SK-N-SH treated with all-trans-retinoic acid at 6 μM for 48 hours (cell line): ENCODE data around the gene VPS4B.

Source experiments
- ATAC-seq: fragments of 200-7000 bp; cut with Tn5 transposase; 3 replicates; pipeline ENCODE4 v1.9.1; 2020; ENCODE audit warnings: mild to moderate bottlenecking, moderate library complexity
- ARNTL ChIP-seq: fragments of 450-650 bp; formaldehyde crosslinking; IDR thresholded peaks from 2 replicates; pipeline ENCODE4 v1.5.0; 2020; ENCODE audit warnings: low read depth, mild to moderate bottlenecking, moderate library complexity, borderline replicate concordance
- BACH2 ChIP-seq: fragments of 250-450 bp; sonication (Bioruptor Pico); IDR thresholded peaks from 2 replicates; pipeline ENCODE4 v1.9.0; 2021; ENCODE audit warnings: mild to moderate bottlenecking, borderline replicate concordance
- CREB5 ChIP-seq: fragments of 250-450 bp; sonication (Bioruptor Pico); IDR thresholded peaks from 2 replicates; pipeline ENCODE4 v1.5.1; 2020; ENCODE audit warnings: low read depth, mild to moderate bottlenecking, moderate library complexity
- CSDC2 ChIP-seq: fragments of 250-450 bp; sonication (Bioruptor Pico); IDR thresholded peaks from 2 replicates; pipeline ENCODE4 v1.5.0; 2020; ENCODE audit warnings: mild to moderate bottlenecking, moderate library complexity
- CSRNP3 ChIP-seq: fragments of 250-450 bp; sonication (Bioruptor Pico); IDR thresholded peaks from 2 replicates; pipeline ENCODE4 v1.5.1; 2021; ENCODE audit warnings: mild to moderate bottlenecking, moderate library complexity
- ESRRG ChIP-seq: fragments of 250-450 bp; sonication (Bioruptor Pico); IDR thresholded peaks from 2 replicates; pipeline ENCODE4 v1.6.1; 2021; ENCODE audit warnings: mild to moderate bottlenecking
- ISL1 ChIP-seq: fragments of 250-450 bp; sonication (Bioruptor Pico); IDR thresholded peaks from 2 replicates; pipeline ENCODE4 v2.1.2; 2022; ENCODE audit warnings: mild to moderate bottlenecking, moderate library complexity
- OSR1 ChIP-seq: fragments of 250-450 bp; sonication (Bioruptor Pico); IDR thresholded peaks from 2 replicates; pipeline ENCODE4 v1.8.0; 2022; ENCODE audit warnings: moderate library complexity, mild to moderate bottlenecking, inconsistent platforms
- PATZ1 ChIP-seq: fragments of 250-450 bp; sonication (Bioruptor Pico); IDR thresholded peaks from 2 replicates; pipeline ENCODE4 v1.8.0; 2020; ENCODE audit warnings: mild to moderate bottlenecking, moderate library complexity, borderline replicate concordance
- POU6F1 ChIP-seq: fragments of 250-450 bp; sonication (Bioruptor Pico); IDR thresholded peaks from 2 replicates; pipeline ENCODE4 v1.8.0; 2021; ENCODE audit warnings: low read depth, mild to moderate bottlenecking, moderate library complexity, borderline replicate concordance
- RARB ChIP-seq: fragments of 250-450 bp; sonication (Bioruptor Pico); IDR thresholded peaks from 2 replicates; pipeline ENCODE4 v1.8.0; 2021; ENCODE audit warnings: mild to moderate bottlenecking, moderate library complexity
- SNAI2 ChIP-seq: fragments of 250-450 bp; sonication (Bioruptor Pico); IDR thresholded peaks from 2 replicates; pipeline ENCODE4 v1.5.0; 2020; ENCODE audit warnings: mild to moderate bottlenecking, moderate library complexity
- TCF4 ChIP-seq: fragments of 250-450 bp; sonication (Bioruptor Pico); IDR thresholded peaks from 2 replicates; pipeline ENCODE4 v1.8.0; 2021; ENCODE audit warnings: mild to moderate bottlenecking, moderate library complexity, borderline replicate concordance
- TOX ChIP-seq: fragments of 250-450 bp; sonication (Bioruptor Pico); IDR thresholded peaks from 2 replicates; pipeline ENCODE4 v1.8.0; 2021; ENCODE audit warnings: mild to moderate bottlenecking, moderate library complexity, borderline replicate concordance
- TSHZ2 ChIP-seq: fragments of 250-450 bp; sonication (Bioruptor Pico); IDR thresholded peaks from 2 replicates; pipeline ENCODE4 v1.5.0; 2020; ENCODE audit warnings: mild to moderate bottlenecking, moderate library complexity
- ZC3H10 ChIP-seq: fragments of 250-450 bp; sonication (Bioruptor Pico); IDR thresholded peaks from 2 replicates; pipeline ENCODE4 v1.5.1; 2021; ENCODE audit warnings: mild to moderate bottlenecking, moderate library complexity
- ZFP3 ChIP-seq: fragments of 250-450 bp; sonication (Bioruptor Pico); IDR thresholded peaks from 2 replicates; pipeline ENCODE4 v1.5.0; 2020; ENCODE audit warnings: mild to moderate bottlenecking, moderate library complexity
- ZFP30 ChIP-seq: fragments of 450-650 bp; formaldehyde crosslinking; IDR thresholded peaks from 2 replicates; pipeline ENCODE4 v1.5.0; 2022; ENCODE audit warnings: mild to moderate bottlenecking, moderate library complexity
- ZNF565 ChIP-seq: fragments of 450-650 bp; formaldehyde crosslinking; conservative IDR thresholded peaks from 2 replicates; pipeline ENCODE4 v1.5.0; 2020; ENCODE audit warnings: low read depth, mild to moderate bottlenecking, moderate library complexity
- ZNF70 ChIP-seq: fragments of 450-650 bp; formaldehyde crosslinking; IDR thresholded peaks from 2 replicates; pipeline ENCODE4 v1.5.0; 2020; ENCODE audit warnings: mild to moderate bottlenecking, moderate library complexity
- ZNF8 ChIP-seq: fragments of 450-650 bp; formaldehyde crosslinking; IDR thresholded peaks from 2 replicates; pipeline ENCODE4 v1.5.0; 2020; ENCODE audit warnings: mild to moderate bottlenecking, moderate library complexity

Gene VPS4B

GRCh38 chr18:63374540-63374939 lies 47.7 kb downstream of the VPS4B start:
- no peak for ATAC-seq
- TF ChIP-seq ISL1 (CRISPR knock-in tag) (no peak), SNAI2 (no peak), RARB (CRISPR knock-in tag) (no peak), ZNF70 (CRISPR knock-in tag) (no peak), OSR1 (CRISPR knock-in tag) (no peak), ZNF565 (CRISPR knock-in tag) (no peak), POU6F1 (CRISPR knock-in tag) (no peak), ZC3H10 (CRISPR knock-in tag) (no peak), TCF4 (CRISPR knock-in tag) (no peak), ARNTL (CRISPR knock-in tag) (no peak), ZNF8 (no peak), CSDC2 (CRISPR knock-in tag) (no peak), TSHZ2 (no peak)
- TF ChIP-seq, all 23 proteins: peak for 0

- ATAC-seq, result no peak
Measured at GRCh38 chr18:63373161-63373560, 49.1 kb downstream of the VPS4B start.

More at GRCh38 chr18:63373161-63373560, 49.1 kb downstream of the VPS4B start:
- no peak for TF ChIP-seq TCF4 (CRISPR knock-in tag)
- no peak for TF ChIP-seq ESRRG
- TF ChIP-seq TOX (CRISPR knock-in tag), result no peak
- TF ChIP-seq SNAI2, result no peak
- no peak for TF ChIP-seq BACH2 (CRISPR knock-in tag)
- TF ChIP-seq ZNF8, result no peak
- no peak for TF ChIP-seq CSDC2 (CRISPR knock-in tag)
- TF ChIP-seq CREB5 (CRISPR knock-in tag), result no peak
- no peak for TF ChIP-seq ZFP3 (CRISPR knock-in tag)
- TF ChIP-seq TSHZ2, result no peak
- no peak for TF ChIP-seq ISL1 (CRISPR knock-in tag)
- no peak for TF ChIP-seq ARNTL (CRISPR knock-in tag)
- TF ChIP-seq RARB (CRISPR knock-in tag), result no peak
- no peak for TF ChIP-seq OSR1 (CRISPR knock-in tag)
- TF ChIP-seq CSRNP3 (CRISPR knock-in tag), result no peak
- TF ChIP-seq ZC3H10 (CRISPR knock-in tag), result no peak
- no peak for TF ChIP-seq ZFP30
- TF ChIP-seq PATZ1 (CRISPR knock-in tag), result no peak
